Spinal cord (tissue), 10 donors: ENCODE data around the gene MT2A. TPM values are rescaled to one million over a fixed set of nuclear protein-coding genes. Genes with fewer than 3 reads are reported as not detected.
A peak's percentile ranks its signal among the peaks of the same experiment; 100 is the strongest.

Source experiments
- DNase-seq, 6 donors: peaks; one replicate each; pipeline versions ENCODE4 v3.0.0 to v3.0.0-alpha.2; 2013 to 2015; ENCODE audit warnings: low spot score in 6 of 6, low read depth in 4 of 6
- H3K27ac ChIP-seq: one replicate; pipeline ENCODE4 v1.5.1; 2013; ENCODE audit warnings: low read depth, low read length, control low read depth
- H3K27me3 ChIP-seq: one replicate; pipeline ENCODE4 v1.6.1; 2013; ENCODE audit warnings: low read length; ENCODE audit not compliant: control insufficient read depth, insufficient read depth
- H3K36me3 ChIP-seq: one replicate; pipeline ENCODE4 v1.6.1; 2013; ENCODE audit warnings: low read length; ENCODE audit not compliant: control insufficient read depth, insufficient read depth
- H3K4me1 ChIP-seq: one replicate; pipeline ENCODE4 v1.6.1; 2013; ENCODE audit warnings: low read length; ENCODE audit not compliant: control insufficient read depth, insufficient read depth
- H3K4me3 ChIP-seq: one replicate; pipeline ENCODE4 v1.5.1; 2013; ENCODE audit warnings: low read depth, low read length, control low read depth
- H3K9me3 ChIP-seq: one replicate; pipeline ENCODE4 v1.6.1; 2013; ENCODE audit warnings: low read length; ENCODE audit not compliant: control insufficient read depth, insufficient read depth
- WGBS: methylation state at CpG from one replicate; pipeline ENCODE4 v1.1.5; 2013; ENCODE audit warnings: missing lambda C conversion rate; ENCODE audit not compliant: insufficient coverage; 5-methylcytosine and 5-hydroxymethylcytosine counted together
- polyA plus RNA-seq, 2 donors: library from polyadenylated mRNA; unstranded; fragments of 120-200 nt; gene quantifications; one replicate each; pipeline ENCODE4 v1.2.1, GENCODE V29; 2013; ENCODE audit not compliant: insufficient read length in 2 of 2
- total RNA-seq, 2 donors: library from RNA; depleted of rRNA in 1 of 2; stranded (reverse); fragments of 120-200 nt in 1 of 2; fragments of >200 nt in 1 of 2; gene quantifications; one replicate each; pipeline versions ENCODE4 v1.2.3 to v1.2.4, GENCODE V29; 2013 to 2014
- donor health status: healthy.

Gene MT2A
- total and polyA plus RNA-seq, 4 donors: 5.6 to 97.9 (median 43.4) TPM

- Histone ChIP-seq H3K4me1 (peaks cover 29% of the 10 kb centered on the region), H3K9me3 (no peaks in the 10 kb centered on the region), H3K27me3 (peaks cover 23% of the 10 kb centered on the region), H3K4me3 (peak within 1 kb of the TSS; percentile 60), H3K27ac (no peak within 1 kb of the TSS), H3K36me3 (no peaks in the 10 kb centered on the region)
- under 1% methylated on average over 45 of the region's 46 CpGs for WGBS
- DNase-seq: peak in 2 of 6 donors; percentile 57 to 70
Measured at GRCh38 chr16:56657555-56658326, 49.4 kb downstream of the MT2A start, which contains the start of gene MT1F. TSS of gene MT1F (plus strand) at chr16:56657959. CDS start at chr16:56658059, 100 bp downstream.

- Histone ChIP-seq H3K27me3 (peaks cover 29% of the 10 kb centered on the region), H3K27ac (no peak overlapping the region)
- 31% methylated on average over 10 of the region's 10 CpGs for WGBS
Measured at GRCh38 chr16:56658327-56658875, 50.0 kb downstream of the MT2A start.

More at GRCh38 chr16:56658327-56658875, 50.0 kb downstream of the MT2A start:
- peaks cover 33% of the 10 kb centered on the region for H3K4me1 ChIP-seq
- no peaks in the 10 kb centered on the region for H3K36me3 ChIP-seq
- no peaks in the 10 kb centered on the region for H3K9me3 ChIP-seq
- DNase-seq: no peak
- peak overlapping the region; percentile 60 for H3K4me3 ChIP-seq

Other genes starting within 250 kb of the MT2A start
- gene AMFR, start 183.0 kb upstream of the MT2A start, total RNA-seq: 100 to 1,000 TPM; 122 to 239 TPM
- gene AMFR, start 183.0 kb upstream of the MT2A start, polyA plus RNA-seq: 100 to 1,000 TPM; 124 to 133 TPM
- gene NUDT21, start 157.3 kb upstream of the MT2A start, total RNA-seq: 100 to 1,000 TPM in 1 of 2 donors, 10 to 100 TPM in 1; 96.8 to 151 TPM
- gene NUDT21, start 157.3 kb upstream of the MT2A start, polyA plus RNA-seq: 100 to 1,000 TPM in 1 of 2 donors, 10 to 100 TPM in 1; 79.7 to 103 TPM
- gene OGFOD1, start 157.0 kb upstream of the MT2A start, total RNA-seq: 10 to 100 TPM; 45.5 to 56.3 TPM
- 10 to 100 TPM; 35.1 to 39.7 TPM for gene OGFOD1, start 157.0 kb upstream of the MT2A start, polyA plus RNA-seq
- 100 to 1,000 TPM; 126 to 132 TPM for gene BBS2, start 88.6 kb upstream of the MT2A start, total RNA-seq
- 100 to 1,000 TPM in 1 of 2 donors, 10 to 100 TPM in 1; 94.8 to 101 TPM for gene BBS2, start 88.6 kb upstream of the MT2A start, polyA plus RNA-seq
- gene MT4, start 43.5 kb upstream of the MT2A start, total RNA-seq: not detected
- gene MT4, start 43.5 kb upstream of the MT2A start, polyA plus RNA-seq: not detected
- gene MT3, start 19.1 kb upstream of the MT2A start, total RNA-seq: 10 to 100 TPM; 32.5 to 74.1 TPM
- gene MT3, start 19.1 kb upstream of the MT2A start, polyA plus RNA-seq: 100 to 1,000 TPM; 297 to 363 TPM
- 10 to 100 TPM; 29.5 to 37.0 TPM for gene MT1E, start 17.2 kb downstream of the MT2A start, total RNA-seq
- 10 to 100 TPM; 38.0 to 55.8 TPM for gene MT1E, start 17.2 kb downstream of the MT2A start, polyA plus RNA-seq
- 1 to 10 TPM; 4.0 to 4.3 TPM for gene MT1M, start 24.1 kb downstream of the MT2A start, total RNA-seq
- 10 to 100 TPM in 1 of 2 donors, 1 to 10 TPM in 1; 6.6 to 10.5 TPM for gene MT1M, start 24.1 kb downstream of the MT2A start, polyA plus RNA-seq
- not detected for gene MT1A, start 30.1 kb downstream of the MT2A start, total RNA-seq
- not detected for gene MT1A, start 30.1 kb downstream of the MT2A start, polyA plus RNA-seq
- not detected for gene MT1B, start 43.3 kb downstream of the MT2A start, total RNA-seq
- 1 to 10 TPM in 1 of 2 donors, not detected in 1; 1.1 TPM for gene MT1B, start 43.3 kb downstream of the MT2A start, polyA plus RNA-seq
- gene MT1F, start 49.4 kb downstream of the MT2A start, total RNA-seq: 1 to 10 TPM; 3.6 to 4.5 TPM
- gene MT1F, start 49.4 kb downstream of the MT2A start, polyA plus RNA-seq: 10 to 100 TPM; 21.4 to 31.0 TPM
- gene MT1G, start 59.5 kb downstream of the MT2A start, total RNA-seq: 1 to 10 TPM; 1.7 to 1.9 TPM
- gene MT1G, start 59.5 kb downstream of the MT2A start, polyA plus RNA-seq: 1 to 10 TPM; 1.8 to 3.1 TPM
- gene MT1H, start 61.2 kb downstream of the MT2A start, total RNA-seq: 1 to 10 TPM in 1 of 2 donors, not detected in 1; 1.1 TPM
- gene MT1H, start 61.2 kb downstream of the MT2A start, polyA plus RNA-seq: not detected
- gene MT1X, start 73.9 kb downstream of the MT2A start, total RNA-seq: 10 to 100 TPM; 15.0 to 31.3 TPM
- 10 to 100 TPM; 20.7 to 29.1 TPM for gene MT1X, start 73.9 kb downstream of the MT2A start, polyA plus RNA-seq
- gene NUP93, start 121.5 kb downstream of the MT2A start, total RNA-seq: 100 to 1,000 TPM; 103 to 128 TPM
- 100 to 1,000 TPM; 117 to 125 TPM for gene NUP93, start 121.5 kb downstream of the MT2A start, polyA plus RNA-seq